WERI-Rb-1 (cell line): ENCODE measurements around the gene BDH1.

ENCODE experiments used
- DNase-seq: peaks from one replicate; pipeline ENCODE4 v3.0.0-alpha.2; 2020
- H3K27ac ChIP-seq: fragments of 250-450 bp; sonication (Bioruptor Pico); 2 replicates; pipeline ENCODE4 v1.5.1; 2020; ENCODE audit warnings: mild to moderate bottlenecking, moderate library complexity
- H3K27me3 ChIP-seq: fragments of 250-450 bp; sonication (Bioruptor Pico); 2 replicates; pipeline ENCODE4 v1.5.1; 2021; ENCODE audit warnings: mild to moderate bottlenecking, low read depth, moderate library complexity; ENCODE audit not compliant: insufficient read depth, severe bottlenecking
- H3K36me3 ChIP-seq: fragments of 250-450 bp; sonication (Bioruptor Pico); 2 replicates; pipeline ENCODE4 v1.5.1; 2020; ENCODE audit warnings: mild to moderate bottlenecking, moderate library complexity
- H3K4me3 ChIP-seq: 2 replicates; pipeline ENCODE4 v1.5.1; 2011; ENCODE audit warnings: low read depth, mild to moderate bottlenecking, control low read depth, low read length
- H3K9me3 ChIP-seq: fragments of 250-450 bp; sonication (Bioruptor Pico); 2 replicates; pipeline ENCODE4 v1.5.1; 2021; ENCODE audit warnings: mild to moderate bottlenecking, moderate library complexity; ENCODE audit not compliant: severe bottlenecking
- TF ChIP-seq, protein P1 (sequence below): IDR thresholded peaks from 2 replicates; pipeline ENCODE4 v1.5.1; 2011; ENCODE audit warnings: low read depth, mild to moderate bottlenecking, control low read depth, inconsistent platforms, low read length

BDH1 gene

GRCh38 chr3:197464794-197465193, 91.0 kb downstream of the BDH1 start:
- H3K9me3 ChIP-seq, result no peaks in the 10 kb centered on the region
- no peaks in the 10 kb centered on the region for H3K27me3 ChIP-seq
- DNase-seq, result no peak
- no peaks in the 10 kb centered on the region for H3K36me3 ChIP-seq
- TF ChIP-seq, protein P1, sequence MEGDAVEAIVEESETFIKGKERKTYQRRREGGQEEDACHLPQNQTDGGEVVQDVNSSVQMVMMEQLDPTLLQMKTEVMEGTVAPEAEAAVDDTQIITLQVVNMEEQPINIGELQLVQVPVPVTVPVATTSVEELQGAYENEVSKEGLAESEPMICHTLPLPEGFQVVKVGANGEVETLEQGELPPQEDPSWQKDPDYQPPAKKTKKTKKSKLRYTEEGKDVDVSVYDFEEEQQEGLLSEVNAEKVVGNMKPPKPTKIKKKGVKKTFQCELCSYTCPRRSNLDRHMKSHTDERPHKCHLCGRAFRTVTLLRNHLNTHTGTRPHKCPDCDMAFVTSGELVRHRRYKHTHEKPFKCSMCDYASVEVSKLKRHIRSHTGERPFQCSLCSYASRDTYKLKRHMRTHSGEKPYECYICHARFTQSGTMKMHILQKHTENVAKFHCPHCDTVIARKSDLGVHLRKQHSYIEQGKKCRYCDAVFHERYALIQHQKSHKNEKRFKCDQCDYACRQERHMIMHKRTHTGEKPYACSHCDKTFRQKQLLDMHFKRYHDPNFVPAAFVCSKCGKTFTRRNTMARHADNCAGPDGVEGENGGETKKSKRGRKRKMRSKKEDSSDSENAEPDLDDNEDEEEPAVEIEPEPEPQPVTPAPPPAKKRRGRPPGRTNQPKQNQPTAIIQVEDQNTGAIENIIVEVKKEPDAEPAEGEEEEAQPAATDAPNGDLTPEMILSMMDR, result no peak
- H3K27ac ChIP-seq, result no peak overlapping the region
- no peak overlapping the region for H3K4me3 ChIP-seq

GRCh38 chr3:197463279-197463678, 92.5 kb downstream of the BDH1 start:
- H3K27me3 ChIP-seq, result no peaks in the 10 kb centered on the region
- H3K27ac ChIP-seq, result no peak overlapping the region
- no peak for DNase-seq
- TF ChIP-seq, protein P1, result no peak
- no peak overlapping the region for H3K4me3 ChIP-seq
- no peaks in the 10 kb centered on the region for H3K36me3 ChIP-seq
- H3K9me3 ChIP-seq, result no peaks in the 10 kb centered on the region

- H3K4me3 ChIP-seq, result no peak overlapping the region
- no peak overlapping the region for H3K27ac ChIP-seq
- H3K36me3 ChIP-seq, result no peaks in the 10 kb centered on the region
- TF ChIP-seq, protein P1, result no peak
- no peak for DNase-seq
- H3K27me3 ChIP-seq, result no peaks in the 10 kb centered on the region
- no peaks in the 10 kb centered on the region for H3K9me3 ChIP-seq
Observed at GRCh38 chr3:197462808-197463207, 93.0 kb downstream of the BDH1 start.

DNA sequence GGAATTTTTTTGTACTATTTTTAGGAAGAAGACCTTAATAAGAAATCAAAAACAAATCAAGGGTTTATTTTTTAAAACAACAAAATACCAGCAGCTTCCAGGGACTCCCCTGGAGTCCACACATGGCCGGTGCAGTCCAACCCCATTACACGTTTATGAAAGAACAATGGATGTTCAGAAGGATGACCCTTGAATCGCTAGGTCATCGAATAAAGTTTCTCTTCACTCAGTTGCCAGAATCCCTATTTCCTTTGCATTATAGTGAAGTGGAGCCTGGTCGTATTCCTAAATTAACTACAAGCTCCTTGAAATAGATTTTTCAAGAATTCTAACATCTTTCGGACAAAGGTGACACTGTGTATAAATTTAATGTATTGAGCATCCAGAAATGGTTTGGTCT, 95.1 kb downstream of the BDH1 start:
- Histone ChIP-seq H3K27ac (no peak overlapping the region), H3K36me3 (no peaks in the 10 kb centered on the region), H3K4me3 (no peak overlapping the region), H3K9me3 (no peaks in the 10 kb centered on the region), H3K27me3 (no peaks in the 10 kb centered on the region)
- TF ChIP-seq, protein P1, result no peak
- no peak for DNase-seq

GRCh38 chr3:197460002-197460401, 95.8 kb downstream of the BDH1 start:
- TF ChIP-seq, protein P1, result no peak
- H3K27ac ChIP-seq, result no peak overlapping the region
- no peak overlapping the region for H3K4me3 ChIP-seq
- no peaks in the 10 kb centered on the region for H3K9me3 ChIP-seq
- no peak for DNase-seq
- no peaks in the 10 kb centered on the region for H3K36me3 ChIP-seq
- H3K27me3 ChIP-seq, result no peaks in the 10 kb centered on the region
